Skeletal muscle cell (primary cell): Measurements from ENCODE around the gene GIPC2.

Experiments used
- DNase-seq: peaks from one replicate; pipeline ENCODE4 v3.0.0-alpha.2; 2010; ENCODE audit warnings: low read depth
- H3K4me3 ChIP-seq: 2 replicates; pipeline ENCODE4 v1.5.1; 2011; ENCODE audit warnings: low read depth, mild to moderate bottlenecking, control low read depth, low read length, moderate library complexity

Gene GIPC2

DNA sequence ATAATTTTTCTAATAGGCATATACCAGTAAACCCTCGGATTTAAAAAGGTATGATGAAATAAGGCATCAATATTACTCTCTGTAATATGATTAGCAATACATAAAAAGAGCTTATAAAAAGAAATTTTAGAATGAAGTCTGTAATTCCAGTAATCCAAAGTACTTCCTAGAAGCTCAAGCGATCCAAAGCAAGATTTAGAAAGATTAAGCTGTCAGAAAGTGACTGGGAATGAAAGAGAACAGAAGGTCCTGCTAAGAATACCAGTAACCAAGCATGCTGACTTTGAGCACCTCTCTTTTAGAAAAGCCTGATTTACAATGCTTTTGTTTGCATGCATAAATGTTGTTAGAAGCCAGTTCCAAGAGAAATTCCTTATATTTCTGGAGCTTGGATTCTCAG lies 125.1 kb downstream of the GIPC2 start:
- H3K4me3 ChIP-seq: no peak overlapping the region
- no peak for DNase-seq

DNA sequence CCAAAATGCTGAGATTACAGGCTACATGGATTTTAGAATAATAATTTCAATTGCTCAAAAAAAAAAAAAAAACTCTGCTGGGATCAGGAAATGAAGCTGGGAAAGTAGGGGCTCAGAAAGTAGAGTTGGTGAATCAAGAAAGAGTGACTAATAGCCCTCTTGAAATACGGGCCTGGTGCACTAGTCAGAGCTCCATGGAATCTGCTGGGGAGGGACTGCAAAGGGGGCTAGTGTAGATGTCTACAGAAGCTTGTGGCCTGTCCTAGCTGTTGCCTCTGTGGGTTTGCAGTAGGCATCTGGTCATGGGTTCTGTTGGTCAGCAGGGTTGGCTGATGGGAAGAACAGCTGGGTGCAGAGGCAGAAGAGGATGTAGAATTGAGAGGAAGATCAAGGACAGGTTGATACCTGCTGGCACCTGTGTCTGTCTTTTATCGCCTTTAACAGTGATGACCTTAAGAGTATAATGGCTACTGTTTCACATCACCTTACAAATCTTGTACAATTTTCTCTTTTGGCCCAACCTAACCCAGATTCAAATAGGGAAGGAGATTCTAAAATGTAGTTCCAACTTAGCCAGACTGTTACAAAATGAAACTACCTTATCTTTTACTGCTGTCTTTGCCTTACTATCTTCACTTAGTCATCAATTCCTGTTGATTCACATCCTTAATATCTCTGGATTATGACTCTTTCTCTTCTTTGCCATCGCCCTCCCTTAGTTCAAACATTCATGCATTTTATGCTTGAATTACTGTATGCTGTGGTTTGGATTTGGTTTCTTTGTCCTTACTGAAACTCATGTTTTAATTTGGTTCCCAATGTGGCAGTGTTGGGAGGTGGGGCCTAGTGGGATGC lies 126.2 kb downstream of the GIPC2 start:
- no peak overlapping the region for H3K4me3 ChIP-seq
- DNase-seq: no peak

DNA sequence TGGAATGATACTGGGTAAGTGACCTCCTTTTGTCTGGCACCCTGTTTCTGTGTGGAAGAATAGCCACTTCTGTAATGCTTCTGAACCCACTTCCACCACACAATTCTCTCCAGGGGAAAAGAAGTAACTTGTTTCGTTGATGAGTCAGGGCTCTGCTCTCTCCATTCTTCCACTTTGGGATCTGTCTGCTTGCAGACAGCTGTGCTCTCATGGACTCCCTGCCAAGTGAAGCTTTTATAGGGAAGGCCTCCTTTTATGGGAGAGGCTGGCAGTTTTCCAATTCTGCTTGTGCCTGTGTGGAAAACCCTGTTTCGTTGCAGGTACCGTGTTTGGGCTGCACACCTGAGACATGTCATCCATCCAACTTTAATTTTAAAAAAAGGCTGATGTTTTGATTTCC lies 130.7 kb downstream of the GIPC2 start:
- no peak overlapping the region for H3K4me3 ChIP-seq
- DNase-seq: peak; percentile 93

DNA sequence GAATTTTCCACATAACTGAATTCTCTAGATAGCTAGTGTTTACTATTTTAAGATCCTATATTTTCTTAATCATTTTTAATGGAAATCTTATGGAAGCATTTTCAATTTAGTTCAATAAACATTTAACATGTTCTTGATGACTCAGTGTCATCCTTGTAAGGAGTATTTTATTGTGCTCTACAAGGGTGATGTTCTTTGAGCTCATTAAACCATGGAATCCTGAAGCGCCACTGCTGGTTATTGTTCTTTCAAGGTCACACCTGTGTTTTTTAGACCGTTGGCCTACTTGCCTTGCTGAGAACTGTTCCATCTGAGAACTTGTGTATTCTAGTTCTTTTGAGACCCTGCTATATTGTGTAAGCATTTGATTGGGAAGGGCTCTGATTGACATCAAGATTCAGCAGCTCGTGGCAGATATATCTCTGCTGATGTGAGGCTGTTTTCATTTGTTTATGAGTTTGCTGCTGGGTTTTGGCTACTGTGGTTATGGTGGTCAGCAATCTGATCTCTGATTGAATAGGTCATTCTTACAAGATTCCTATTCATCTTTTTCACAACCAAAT lies 132.0 kb downstream of the GIPC2 start:
- no peak overlapping the region for H3K4me3 ChIP-seq
- DNase-seq: no peak

DNA sequence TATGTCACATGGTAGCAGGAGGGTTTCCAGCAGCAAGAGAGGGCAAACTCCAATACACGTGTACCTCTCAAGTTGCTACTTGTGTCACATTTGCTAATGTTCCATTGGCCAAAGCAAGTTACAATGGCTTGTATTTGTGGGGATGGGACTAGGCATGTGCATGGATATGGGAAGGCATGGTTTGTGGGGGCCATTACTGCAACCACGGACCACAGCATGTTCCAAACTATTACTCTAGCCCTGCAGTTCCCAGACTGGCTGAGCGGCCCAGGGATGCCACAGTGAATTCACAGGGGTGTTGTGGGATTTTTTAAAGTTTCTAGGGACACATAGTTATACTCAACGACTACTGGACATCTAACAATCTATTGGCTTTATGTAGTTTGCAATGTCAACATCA lies 133.1 kb downstream of the GIPC2 start:
- no peak for DNase-seq
- no peak overlapping the region for H3K4me3 ChIP-seq

DNA sequence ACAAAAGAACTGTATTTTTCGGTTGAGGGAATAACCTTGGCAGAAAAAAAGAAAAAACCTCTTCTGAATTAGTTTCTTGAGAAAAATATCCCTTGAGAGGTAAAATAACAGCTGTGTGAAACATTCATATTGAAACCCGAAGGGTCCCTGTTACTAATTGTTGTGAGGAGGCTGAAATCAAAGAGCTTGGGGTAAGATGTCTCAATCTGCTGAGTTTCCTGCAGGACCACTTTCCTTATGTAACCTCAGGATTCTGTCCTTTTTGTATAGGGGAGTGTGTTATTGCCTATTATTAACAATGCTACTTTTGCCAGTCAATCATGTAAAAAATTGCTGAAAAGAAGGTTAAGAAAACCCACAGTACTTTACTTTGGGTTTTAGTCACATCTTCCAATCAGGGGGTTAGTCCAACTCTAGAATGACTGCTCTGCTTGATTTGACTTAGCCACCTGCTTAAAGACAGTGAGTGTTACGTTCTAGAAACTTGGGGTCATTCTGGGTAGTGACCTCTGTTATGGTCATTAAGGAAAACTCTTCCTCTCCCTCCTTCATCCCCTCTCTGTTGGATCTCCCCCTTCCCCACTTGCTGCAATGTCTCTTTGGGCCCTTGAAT lies 138.8 kb downstream of the GIPC2 start:
- H3K4me3 ChIP-seq: no peak overlapping the region
- DNase-seq: no peak
